ENCODE measurements around the gene IPO4. TPM values are rescaled to one million over a fixed set of nuclear protein-coding genes. Genes with fewer than 3 reads are reported as not detected.

The IPO4 gene
- total and polyA plus RNA-seq, 2 donors (not counting 1 experiment from before 2014, with no cell fraction given): 12.4 to 25.3 TPM

GRCh38 chr14:24150061-24150460 lies 38.6 kb downstream of the IPO4 start:
- H3K27ac ChIP-seq (ENCODE audit: insufficient read depth, low read length): no peak overlapping the region
- H3K4me1 ChIP-seq (ENCODE audit: control insufficient read depth, extremely low read depth, insufficient read depth, low read length): peaks cover 5% of the 10 kb centered on the region
- no peaks in the 10 kb centered on the region for H3K27me3 ChIP-seq (ENCODE audit: control insufficient read depth, insufficient read depth, low read length)
- TF ChIP-seq CTCF (conservative IDR thresholded peaks at IDR 0.05 in 1 of 2, IDR thresholded peaks at IDR 0.05 in 1 of 2; ENCODE audit: low read depth in 1 of 2, low read length in 2 of 2): no peak
- no peak for TF ChIP-seq EZH2 (IDR thresholded peaks at IDR 0.05; ENCODE audit: low read length, missing control alignments)
- H3K9me3 ChIP-seq (ENCODE audit: control insufficient read depth, insufficient read depth, low read depth, low read length): no peaks in the 10 kb centered on the region
- peaks cover 26% of the 10 kb centered on the region for H3K79me2 ChIP-seq (ENCODE audit: control insufficient read depth, insufficient read depth, low read length)
- H3K9ac ChIP-seq (ENCODE audit: insufficient read depth, low read length): no peak overlapping the region
- H3K4me2 ChIP-seq (ENCODE audit: extremely low read depth, insufficient read depth, low read length): no peak overlapping the region
- no peak overlapping the region for H2AFZ ChIP-seq (ENCODE audit: low read length)
- peaks cover 20% of the 10 kb centered on the region for H3K36me3 ChIP-seq (ENCODE audit: control insufficient read depth, insufficient read depth, low read length)
- H4K20me1 ChIP-seq (ENCODE audit: control insufficient read depth, extremely low read depth, insufficient read depth, low read length): no peaks in the 10 kb centered on the region
- no peak overlapping the region for H3K4me3 ChIP-seq (replicated peaks in 1 of 4; ENCODE audit: control extremely low read depth in 1 of 4, insufficient read depth in 1 of 4, low read depth in 3 of 4, low read length in 4 of 4)
- no peak for DNase-seq (ENCODE audit: low read depth in 2 of 2)

- Histone ChIP-seq H3K27ac (ENCODE audit: insufficient read depth, low read length) (no peak overlapping the region), H3K36me3 (ENCODE audit: control insufficient read depth, insufficient read depth, low read length) (peaks cover 20% of the 10 kb centered on the region), H3K79me2 (ENCODE audit: control insufficient read depth, insufficient read depth, low read length) (peaks cover 30% of the 10 kb centered on the region), H3K9ac (ENCODE audit: insufficient read depth, low read length) (no peak overlapping the region), H3K27me3 (ENCODE audit: control insufficient read depth, insufficient read depth, low read length) (no peaks in the 10 kb centered on the region), H4K20me1 (ENCODE audit: control insufficient read depth, extremely low read depth, insufficient read depth, low read length) (no peaks in the 10 kb centered on the region), H3K4me2 (ENCODE audit: extremely low read depth, insufficient read depth, low read length) (no peak overlapping the region), H2AFZ (ENCODE audit: low read length) (no peak overlapping the region), H3K4me3 (replicated peaks in 1 of 4; ENCODE audit: control extremely low read depth in 1 of 4, insufficient read depth in 1 of 4, low read depth in 3 of 4, low read length in 4 of 4) (no peak overlapping the region), H3K9me3 (ENCODE audit: control insufficient read depth, insufficient read depth, low read depth, low read length) (no peaks in the 10 kb centered on the region), H3K4me1 (ENCODE audit: control insufficient read depth, extremely low read depth, insufficient read depth, low read length) (peaks cover 5% of the 10 kb centered on the region)
- TF ChIP-seq EZH2 (IDR thresholded peaks at IDR 0.05; ENCODE audit: low read length, missing control alignments) (no peak), CTCF (conservative IDR thresholded peaks at IDR 0.05 in 1 of 2, IDR thresholded peaks at IDR 0.05 in 1 of 2; ENCODE audit: low read depth in 1 of 2, low read length in 2 of 2) (no peak)
- no peak for DNase-seq (ENCODE audit: low read depth in 2 of 2)
These were observed 39.2 kb downstream of the IPO4 start for GRCh38 chr14:24149302-24149969.

GRCh38 chr14:24147761-24148428 lies 40.7 kb downstream of the IPO4 start:
- Histone ChIP-seq H3K4me3 (replicated peaks in 1 of 4; ENCODE audit: control extremely low read depth in 1 of 4, insufficient read depth in 1 of 4, low read depth in 3 of 4, low read length in 4 of 4) (peak overlapping the region; percentile 86 to 98 (median 88)), H3K9ac (ENCODE audit: insufficient read depth, low read length) (peak overlapping the region; percentile 76), H3K27ac (ENCODE audit: insufficient read depth, low read length) (peak overlapping the region; percentile 70), H4K20me1 (ENCODE audit: control insufficient read depth, extremely low read depth, insufficient read depth, low read length) (no peaks in the 10 kb centered on the region), H3K79me2 (ENCODE audit: control insufficient read depth, insufficient read depth, low read length) (peaks cover 32% of the 10 kb centered on the region), H3K4me1 (ENCODE audit: control insufficient read depth, extremely low read depth, insufficient read depth, low read length) (peaks cover 8% of the 10 kb centered on the region), H3K4me2 (ENCODE audit: extremely low read depth, insufficient read depth, low read length) (peak overlapping the region; percentile 87), H3K9me3 (ENCODE audit: control insufficient read depth, insufficient read depth, low read depth, low read length) (no peaks in the 10 kb centered on the region), H3K27me3 (ENCODE audit: control insufficient read depth, insufficient read depth, low read length) (no peaks in the 10 kb centered on the region), H3K36me3 (ENCODE audit: control insufficient read depth, insufficient read depth, low read length) (peaks cover 23% of the 10 kb centered on the region), H2AFZ (ENCODE audit: low read length) (peak overlapping the region; percentile 48)
- no peak for TF ChIP-seq EZH2 (IDR thresholded peaks at IDR 0.05; ENCODE audit: low read length, missing control alignments)
- TF ChIP-seq CTCF (conservative IDR thresholded peaks at IDR 0.05 in 1 of 2, IDR thresholded peaks at IDR 0.05 in 1 of 2; ENCODE audit: low read depth in 1 of 2, low read length in 2 of 2): no peak
- no peak for DNase-seq (ENCODE audit: low read depth in 2 of 2)

All from fibroblast of lung (primary cell).